Stimulated activated CD8-positive, alpha-beta memory T cell treated with anti-CD3 and anti-CD28 coated beads, Interleukin-15, amount 100 ng/mL, for 48 hours (primary cell): ENCODE data around the gene CYTH4.
"Not testable (repeated sequence)": the region's sequence is repeated elsewhere in the genome, so short reads cannot be mapped to it uniquely, and the experiment has no call there.

Experiments used
- DNase-seq, 2 donors: peaks; one replicate each; pipeline ENCODE4 v3.0.0-alpha.2; 2020; ENCODE audit warnings: low read depth in 2 of 2

CYTH4 gene

GRCh38 chr22:37310075-37310606 is 27.8 kb downstream of the CYTH4 start:
- no peak for DNase-seq

- no peak for DNase-seq
These were observed 28.7 kb downstream of the CYTH4 start for GRCh38 chr22:37310815-37311595.

- no peak for DNase-seq
These were observed 29.5 kb downstream of the CYTH4 start for GRCh38 chr22:37311761-37312312.

GRCh38 chr22:37312549-37313183 is 30.4 kb downstream of the CYTH4 start:
- no peak for DNase-seq

- no peak for DNase-seq
These were observed 31.3 kb downstream of the CYTH4 start for GRCh38 chr22:37313376-37314314.

GRCh38 chr22:37314315-37315074 is 32.2 kb downstream of the CYTH4 start:
- DNase-seq, result peak in 1 of 2 donors; percentile 38

- DNase-seq, result no peak
These were observed 34.1 kb downstream of the CYTH4 start for GRCh38 chr22:37316405-37316804.

GRCh38 chr22:37316875-37317371 is 34.6 kb downstream of the CYTH4 start:
- DNase-seq, result peak; percentile 52 to 57

GRCh38 chr22:37317698-37318210 is 35.4 kb downstream of the CYTH4 start:
- no peak for DNase-seq

GRCh38 chr22:37318364-37319109 is 36.2 kb downstream of the CYTH4 start:
- no peak for DNase-seq

- DNase-seq, result no peak
These were observed 37.2 kb downstream of the CYTH4 start for GRCh38 chr22:37319469-37319868.

GRCh38 chr22:37320726-37321677 is 38.7 kb downstream of the CYTH4 start:
- DNase-seq, result no peak

- no peak for DNase-seq
These were observed 42.2 kb downstream of the CYTH4 start for GRCh38 chr22:37324340-37325038.

- DNase-seq, result no peak
These were observed 42.7 kb downstream of the CYTH4 start for GRCh38 chr22:37325039-37325395.

- no peak for DNase-seq
These were observed 44.4 kb downstream of the CYTH4 start for GRCh38 chr22:37326726-37327125.

- DNase-seq, result no peak
These were observed 45.7 kb downstream of the CYTH4 start for GRCh38 chr22:37328017-37328416.

- not testable (repeated sequence) for DNase-seq
These were observed 46.4 kb downstream of the CYTH4 start for GRCh38 chr22:37328538-37329237.
